Measurements from ENCODE around the gene DHRS12.
A peak's percentile ranks its signal among the peaks of the same experiment; 100 is the strongest.

DHRS12 gene

GRCh38 chr13:51803422-51804294 lies at the start of gene DHRS12:
Gene DHRS12, minus strand, starts transcription at chr13:51804163. Its CDS starts 4,504 bp downstream, at chr13:51799659.
- peak; percentile 73 for DNase-seq (ENCODE audit: low spot score)

- peak; percentile 44 for DNase-seq (ENCODE audit: low spot score)
These were observed 45.5 kb upstream of the DHRS12 start for GRCh38 chr13:51849145-51850101.

GRCh38 chr13:51848674-51849073 lies 44.7 kb upstream of the DHRS12 start:
- no peak for DNase-seq (ENCODE audit: low spot score)

GRCh38 chr13:51846756-51847155 lies 42.8 kb upstream of the DHRS12 start:
- no peak for DNase-seq (ENCODE audit: low spot score)

GRCh38 chr13:51845574-51846318 lies 41.8 kb upstream of the DHRS12 start:
- DNase-seq (ENCODE audit: low spot score), result no peak

- DNase-seq (ENCODE audit: low spot score), result peak; percentile 73
These were observed 41.1 kb upstream of the DHRS12 start, which contains the start of gene TMEM272 for GRCh38 chr13:51844862-51845573. Gene TMEM272, minus strand, starts transcription at chr13:51845177. Its CDS starts 6,647 bp downstream, at chr13:51838530.

GRCh38 chr13:51843529-51843928 lies 39.6 kb upstream of the DHRS12 start:
- DNase-seq (ENCODE audit: low spot score), result no peak

GRCh38 chr13:51841732-51842131 lies 37.8 kb upstream of the DHRS12 start:
- DNase-seq (ENCODE audit: low spot score), result no peak

GRCh38 chr13:51840917-51841316 lies 37.0 kb upstream of the DHRS12 start:
- DNase-seq (ENCODE audit: low spot score), result no peak

GRCh38 chr13:51839711-51840540 lies 36.0 kb upstream of the DHRS12 start:
- no peak for DNase-seq (ENCODE audit: low spot score)

- DNase-seq (ENCODE audit: low spot score), result no peak
These were observed 34.4 kb upstream of the DHRS12 start for GRCh38 chr13:51838240-51838846.

- DNase-seq (ENCODE audit: low spot score), result no peak
These were observed 33.1 kb upstream of the DHRS12 start for GRCh38 chr13:51837016-51837415.

GRCh38 chr13:51834581-51835171 lies 30.7 kb upstream of the DHRS12 start:
- no peak for DNase-seq (ENCODE audit: low spot score)

- DNase-seq (ENCODE audit: low spot score), result no peak
These were observed 30.0 kb upstream of the DHRS12 start for GRCh38 chr13:51833980-51834379.

GRCh38 chr13:51832471-51833152 lies 28.6 kb upstream of the DHRS12 start:
- DNase-seq (ENCODE audit: low spot score), result no peak

- DNase-seq (ENCODE audit: low spot score), result no peak
These were observed 27.6 kb upstream of the DHRS12 start for GRCh38 chr13:51831519-51831918.

GRCh38 chr13:51829568-51829899 lies 25.6 kb upstream of the DHRS12 start:
- no peak for DNase-seq (ENCODE audit: low spot score)

- no peak for DNase-seq (ENCODE audit: low spot score)
These were observed 25.0 kb upstream of the DHRS12 start for GRCh38 chr13:51828730-51829567.
